Measurements from ENCODE around the gene STX12.
"Not testable (repeated sequence)": the region's sequence is repeated elsewhere in the genome, so short reads cannot be mapped to it uniquely, and the experiment has no call there.

Gene STX12

GRCh38 chr1:27776276-27776675, 3.3 kb downstream of the STX12 start:
- not testable (repeated sequence) for DNase-seq

GRCh38 chr1:27778056-27778455, 5.0 kb downstream of the STX12 start:
- DNase-seq, result no peak

- no peak for DNase-seq
These were observed 6.1 kb downstream of the STX12 start for GRCh38 chr1:27779122-27779521.

GRCh38 chr1:27782950-27783349, 9.9 kb downstream of the STX12 start:
- no peak for DNase-seq

GRCh38 chr1:27784700-27785099, 11.7 kb downstream of the STX12 start:
- DNase-seq, result no peak

GRCh38 chr1:27785781-27786455, 12.9 kb downstream of the STX12 start:
- no peak for DNase-seq

- DNase-seq, result no peak
These were observed 14.9 kb downstream of the STX12 start for GRCh38 chr1:27787895-27788294.

- DNase-seq, result no peak
These were observed 16.6 kb downstream of the STX12 start for GRCh38 chr1:27789540-27790041.

GRCh38 chr1:27790270-27790669, 17.3 kb downstream of the STX12 start:
- DNase-seq, result not testable (repeated sequence)

- no peak for DNase-seq
These were observed 22.6 kb downstream of the STX12 start for GRCh38 chr1:27795601-27796000.

GRCh38 chr1:27804791-27805190, 31.8 kb downstream of the STX12 start:
- DNase-seq, result no peak

GRCh38 chr1:27806758-27807157, 33.7 kb downstream of the STX12 start:
- DNase-seq, result no peak

- no peak for DNase-seq
These were observed 34.4 kb downstream of the STX12 start for GRCh38 chr1:27807385-27807784.

GRCh38 chr1:27808131-27808530, 35.1 kb downstream of the STX12 start:
- DNase-seq, result not testable (repeated sequence)

- no peak for DNase-seq
These were observed 36.9 kb downstream of the STX12 start for GRCh38 chr1:27809883-27810282.

- no peak for DNase-seq
These were observed 38.9 kb downstream of the STX12 start for GRCh38 chr1:27811741-27812500.

GRCh38 chr1:27816921-27817630, 44.1 kb downstream of the STX12 start:
- no peak for DNase-seq

- DNase-seq, result no peak
These were observed 48.8 kb downstream of the STX12 start for GRCh38 chr1:27821761-27822315.

GRCh38 chr1:27823784-27824183, 50.8 kb downstream of the STX12 start:
- DNase-seq, result no peak

GRCh38 chr1:27824411-27824810, 51.4 kb downstream of the STX12 start:
- no peak for DNase-seq

GRCh38 chr1:27829339-27829960, 56.4 kb downstream of the STX12 start:
- not testable (repeated sequence) for DNase-seq

GRCh38 chr1:27830621-27831440, 57.8 kb downstream of the STX12 start, which contains the start of gene PPP1R8:
Gene PPP1R8, plus strand, starts transcription at chr1:27830782. Its CDS starts 54 bp downstream, at chr1:27830836.
- peak; percentile 74 for DNase-seq
